OCI-LY7 (cell line): ENCODE measurements around the gene GADD45A. TPM values are rescaled to one million over a fixed set of nuclear protein-coding genes. Genes with fewer than 3 reads are reported as not detected.

Experiments used
- Bru-seq: library from RNA; stranded (reverse); fragments of 400-500 nt; gene quantifications from one replicate; lab custom pipeline; 2021; lab: Mats Ljungman, UMichigan
- BruChase-seq, 2 experiments: library from RNA; stranded (reverse); fragments of 400-500 nt; gene quantifications; one replicate each; lab custom pipeline; 2021; lab: Mats Ljungman, UMichigan
- BruUV-seq: library from RNA; stranded (reverse); fragments of 400-500 nt; replicated peaks from 2 replicates; lab custom pipeline; 2021; lab: Mats Ljungman, UMichigan
- CTCF ChIA-PET: fragments of 300-600 bp; sonication (Branson Sonifier 250); formaldehyde crosslinking; loops from one replicate; lab custom pipeline; 2022; ENCODE audit warnings: antibody characterized with exemption; ENCODE audit not compliant: unreplicated experiment; lab: Charles Lee
- POLR2A ChIA-PET: fragments of 300-600 bp; sonication (Branson Sonifier 250); formaldehyde crosslinking; loops from one replicate; lab custom pipeline; 2022; ENCODE audit warnings: antibody characterized with exemption; lab: Charles Lee
- DNase-seq: peaks from one replicate; pipeline ENCODE4 v3.0.0-alpha.2; 2015; ENCODE audit warnings: low spot score
- H2AFZ ChIP-seq: fragments of 200-600 bp; sonication (generic), shearing (Covaris generic); 2 replicates; pipeline ENCODE4 v1.6.1; 2014; ENCODE audit warnings: mild to moderate bottlenecking, antibody characterized with exemption, low read length, moderate library complexity
- H3K27ac ChIP-seq: fragments of 200-600 bp; sonication (generic); 2 replicates; pipeline ENCODE4 v1.5.1; 2014; ENCODE audit warnings: mixed run types, low read depth, mild to moderate bottlenecking, moderate library complexity, low read length, inconsistent platforms; ENCODE audit not compliant: poor library complexity, severe bottlenecking
- H3K36me3 ChIP-seq: fragments of 200-600 bp; sonication (generic); 2 replicates; pipeline ENCODE4 v1.6.1; 2014; ENCODE audit warnings: mild to moderate bottlenecking, antibody characterized with exemption, low read length, moderate library complexity, mixed read lengths; ENCODE audit not compliant: insufficient read depth
- H3K4me1 ChIP-seq: fragments of 200-600 bp; sonication (generic); 2 replicates; pipeline ENCODE4 v1.5.1; 2014; ENCODE audit warnings: mild to moderate bottlenecking, low read length; ENCODE audit not compliant: insufficient read depth, poor library complexity, severe bottlenecking
- H3K4me2 ChIP-seq: fragments of 200-600 bp; sonication (generic); 2 replicates; pipeline ENCODE4 v1.6.1; 2014; ENCODE audit warnings: mild to moderate bottlenecking, low read length
- H3K4me3 ChIP-seq: fragments of 200-600 bp; sonication (generic); 2 replicates; pipeline ENCODE4 v1.5.1; 2014; ENCODE audit warnings: mild to moderate bottlenecking, low read depth, low read length; ENCODE audit not compliant: poor library complexity, severe bottlenecking
- H3K79me2 ChIP-seq: fragments of 200-600 bp; sonication (generic); 2 replicates; pipeline ENCODE4 v1.6.1; 2016; ENCODE audit warnings: low read depth, mild to moderate bottlenecking, low read length, moderate library complexity, mixed read lengths; ENCODE audit not compliant: insufficient read depth
- H3K9me2 ChIP-seq: fragments of 200-600 bp; sonication (generic); 2 replicates; pipeline ENCODE4 v1.6.1; 2016; ENCODE audit warnings: mild to moderate bottlenecking, low read length, mixed read lengths; ENCODE audit not compliant: insufficient read depth
- H3K9me3 ChIP-seq: fragments of 200-600 bp; sonication (generic); 2 replicates; pipeline ENCODE4 v1.6.1; 2014; ENCODE audit warnings: mild to moderate bottlenecking, mixed run types, low read length, mixed read lengths
- H4K20me1 ChIP-seq: fragments of 200-600 bp; sonication (generic); 2 replicates; pipeline ENCODE4 v1.6.1; 2014; ENCODE audit warnings: mild to moderate bottlenecking, antibody characterized with exemption, low read length, moderate library complexity, mixed read lengths; ENCODE audit not compliant: insufficient read depth
- EZH2phosphoT487 ChIP-seq: fragments of 200-600 bp; sonication (generic); IDR thresholded peaks from 2 replicates; pipeline ENCODE4 v1.6.1; 2018; ENCODE audit warnings: low read depth, borderline replicate concordance, mild to moderate bottlenecking, mixed run types, antibody characterized with exemption, low read length, moderate library complexity, mixed read lengths
- intact Hi-C: fragments of 100-400 bp; cut with micrococcal nuclease; formaldehyde crosslinking; loops from one replicate; pipeline ENCODE4 v1.10.0; 2022; ENCODE audit not compliant: unreplicated experiment
- long read RNA-seq: library from polyadenylated mRNA; stranded (forward); transcript quantifications from one replicate; pipeline ENCODE4 v2.0.0, GENCODE V29; 2022
- total RNA-seq, 2 experiments: library from RNA; depleted of rRNA in 1 of 2; stranded (reverse); fragments of >200 nt in 1 of 2; shearing (Covaris generic) in 1 of 2; gene quantifications; 2 replicates each; pipeline ENCODE4 v1.2.3, GENCODE V29; 2014 to 2022
- TF ChIP-seq, protein P1 (sequence below): fragments of 200-600 bp; sonication (generic); conservative IDR thresholded peaks from 2 replicates; pipeline ENCODE4 v1.5.1; 2014; ENCODE audit warnings: mild to moderate bottlenecking, antibody characterized with exemption, low read length, moderate library complexity, mixed read lengths

Gene GADD45A
- total RNA-seq (2014; rRNA removed; shearing (Covaris generic)) (46.8 and 60.7 TPM in 2 replicates), total RNA-seq (2022) (48.6 and 54.9 TPM in 2 replicates), Bru-seq, nascent RNA (percentile 84 among the genes with signal in this experiment), BruChase-seq, experiment 1, labeled RNA remaining after a 6-hour chase (percentile 67 among the genes with signal in this experiment), BruChase-seq, experiment 2, labeled RNA remaining after a 2-hour chase (percentile 71 among the genes with signal in this experiment)
- long read RNA-seq, transcript GADD45A-202 (4 exons, 1,496 nt), result major isoform, 72 of 100 reads
- long read RNA-seq, partial matches to known transcripts, result 6 of 100 reads
- long read RNA-seq, other reads (novel, unspliced or antisense), result 22 of 100 reads

GRCh38 chr1:67685067-67685557 lies at the start of gene GADD45A:
Gene GADD45A, plus strand, starts transcription at chr1:67685201. Its CDS starts 294 bp downstream, at chr1:67685495.
- ChIA-PET POLR2A (interaction anchor here (0.6 to 7.7 kb wide), 36 partner anchors 9 to 920 kb away, joined by 3 to 123 read pairs (median 4); no protein-coding TSS in a partner anchor), CTCF (interaction anchor here (0.6 to 1.9 kb wide), 11 partner anchors 8 to 253 kb away, joined by 3 to 19 read pairs (median 5); no protein-coding TSS in a partner anchor)
- H4K20me1 ChIP-seq, result peaks cover 22% of the 10 kb centered on the region
- H3K4me2 ChIP-seq, result peak within 1 kb of the TSS; percentile 89
- no peaks in the 10 kb centered on the region for H3K9me2 ChIP-seq
- H3K4me3 ChIP-seq, result peak within 1 kb of the TSS; percentile 86
- no TSS peak for BruUV-seq
- peak within 1 kb of the TSS; percentile 57 for H3K27ac ChIP-seq
- TF ChIP-seq EZH2phosphoT487, result no peak
- TF ChIP-seq, protein P1, sequence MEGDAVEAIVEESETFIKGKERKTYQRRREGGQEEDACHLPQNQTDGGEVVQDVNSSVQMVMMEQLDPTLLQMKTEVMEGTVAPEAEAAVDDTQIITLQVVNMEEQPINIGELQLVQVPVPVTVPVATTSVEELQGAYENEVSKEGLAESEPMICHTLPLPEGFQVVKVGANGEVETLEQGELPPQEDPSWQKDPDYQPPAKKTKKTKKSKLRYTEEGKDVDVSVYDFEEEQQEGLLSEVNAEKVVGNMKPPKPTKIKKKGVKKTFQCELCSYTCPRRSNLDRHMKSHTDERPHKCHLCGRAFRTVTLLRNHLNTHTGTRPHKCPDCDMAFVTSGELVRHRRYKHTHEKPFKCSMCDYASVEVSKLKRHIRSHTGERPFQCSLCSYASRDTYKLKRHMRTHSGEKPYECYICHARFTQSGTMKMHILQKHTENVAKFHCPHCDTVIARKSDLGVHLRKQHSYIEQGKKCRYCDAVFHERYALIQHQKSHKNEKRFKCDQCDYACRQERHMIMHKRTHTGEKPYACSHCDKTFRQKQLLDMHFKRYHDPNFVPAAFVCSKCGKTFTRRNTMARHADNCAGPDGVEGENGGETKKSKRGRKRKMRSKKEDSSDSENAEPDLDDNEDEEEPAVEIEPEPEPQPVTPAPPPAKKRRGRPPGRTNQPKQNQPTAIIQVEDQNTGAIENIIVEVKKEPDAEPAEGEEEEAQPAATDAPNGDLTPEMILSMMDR, result no peak
- H3K79me2 ChIP-seq, result peaks cover 32% of the 10 kb centered on the region
- peaks cover 48% of the 10 kb centered on the region for H3K36me3 ChIP-seq
- H2AFZ ChIP-seq, result peak within 1 kb of the TSS; percentile 65
- DNase-seq, result peak; percentile 99
- peaks cover 48% of the 10 kb centered on the region for H3K4me1 ChIP-seq
- intact Hi-C loops, result loop anchor here (1.0 to 10.0 kb wide), 4 partner anchors 51 to 760 kb away; partner anchors contain the start of genes DNAI4, MIER1 and SERBP1
- H3K9me3 ChIP-seq, result no peaks in the 10 kb centered on the region

DNA sequence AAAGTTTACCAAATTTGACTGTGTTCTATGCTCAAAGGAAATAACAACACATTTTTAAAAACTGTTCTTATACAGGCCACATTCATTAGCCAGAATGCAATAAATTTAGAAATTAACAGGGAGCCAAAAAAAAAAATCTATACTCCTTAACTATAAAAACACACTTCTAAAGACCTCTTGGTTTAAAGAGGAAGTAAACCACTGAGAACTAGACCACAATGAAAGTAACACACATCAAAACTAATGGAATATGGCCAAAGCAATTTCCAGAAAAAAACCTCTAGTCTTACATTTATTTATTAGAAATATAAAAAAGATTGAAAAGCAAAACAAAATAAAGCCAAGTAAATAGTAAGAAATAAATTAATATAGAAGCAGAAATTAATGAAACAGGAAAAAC lies 48.9 kb upstream of the GADD45A start:
- Histone ChIP-seq H3K4me1 (no peaks in the 10 kb centered on the region), H3K36me3 (no peaks in the 10 kb centered on the region), H3K9me2 (no peaks in the 10 kb centered on the region), H3K4me2 (no peak overlapping the region), H3K27ac (no peak overlapping the region), H4K20me1 (no peaks in the 10 kb centered on the region), H3K4me3 (no peak overlapping the region), H2AFZ (no peak overlapping the region), H3K9me3 (no peaks in the 10 kb centered on the region), H3K79me2 (no peaks in the 10 kb centered on the region)
- TF ChIP-seq, protein P1, result no peak
- no peak for TF ChIP-seq EZH2phosphoT487
- ChIA-PET POLR2A (no interaction called here), CTCF (no interaction called here)
- DNase-seq, result no peak
- BruUV-seq, result no TSS peak
- intact Hi-C loops, result no loop called here
